HG03565 (cell line): ENCODE data around the gene XPOT.

Source experiments
- ATAC-seq: cut with Tn5 transposase; IDR thresholded peaks from one replicate; pipeline ENCODE4 v1.9.1; 2021; ENCODE audit warnings: mild to moderate bottlenecking, moderate library complexity; ENCODE audit not compliant: unreplicated experiment

XPOT gene

DNA sequence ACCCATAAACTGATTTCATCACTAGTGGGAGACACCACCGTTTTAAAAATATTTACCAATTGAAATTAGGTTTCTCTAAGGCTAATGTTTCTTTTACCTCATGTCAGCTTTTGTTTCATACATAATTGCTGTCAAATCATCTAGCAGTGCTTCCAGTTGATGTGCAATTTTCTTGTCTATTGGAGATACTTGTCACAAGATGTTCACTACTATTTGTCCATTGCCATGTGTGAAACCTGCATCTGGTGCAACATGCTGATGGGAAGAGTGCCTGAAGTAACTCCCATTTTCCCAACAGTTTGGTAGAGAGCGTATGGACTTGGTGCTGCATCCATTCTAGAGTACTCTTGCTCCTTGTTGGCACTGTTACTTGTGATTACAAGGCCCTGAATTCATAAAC, 9.7 kb downstream of the XPOT start:
- no peak for ATAC-seq

DNA sequence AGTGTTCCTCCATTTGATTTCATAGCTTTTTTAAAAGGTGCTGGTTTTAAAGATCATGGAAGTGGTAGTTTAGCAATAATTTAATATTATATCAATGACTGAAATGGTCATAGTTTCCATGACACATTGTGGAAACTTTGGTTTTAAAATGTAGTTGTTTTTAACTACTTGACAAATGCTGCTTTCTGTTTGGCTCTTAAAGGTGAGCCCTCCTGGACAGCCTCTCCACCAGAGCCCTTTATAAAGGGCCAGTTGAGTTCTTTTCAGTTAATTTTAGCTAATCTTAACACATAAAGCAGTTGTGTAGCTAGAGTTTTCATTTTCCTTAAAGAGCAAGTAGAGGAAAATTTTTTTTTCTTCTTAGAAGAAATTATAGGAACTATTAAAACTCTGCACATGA, 14.0 kb downstream of the XPOT start:
- ATAC-seq: no peak

DNA sequence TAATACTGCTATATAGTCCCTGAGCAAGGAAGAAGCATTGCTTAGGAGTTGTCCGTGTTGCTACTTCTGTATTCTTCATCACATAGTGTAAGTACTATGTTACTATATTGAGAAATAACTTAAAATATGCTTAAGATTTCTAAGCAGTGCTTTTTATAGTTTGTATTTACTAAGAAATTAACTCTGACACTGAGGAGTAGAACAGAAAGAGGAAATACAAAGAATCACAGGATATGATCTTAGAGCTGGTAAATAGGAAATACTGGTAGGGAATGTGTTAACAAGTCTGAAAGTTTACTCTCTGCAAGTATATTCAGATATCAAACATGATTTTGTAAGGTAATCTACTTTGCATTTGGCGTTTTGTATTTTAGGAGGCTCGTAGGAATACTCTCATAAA, 15.5 kb downstream of the XPOT start:
- ATAC-seq: no peak

DNA sequence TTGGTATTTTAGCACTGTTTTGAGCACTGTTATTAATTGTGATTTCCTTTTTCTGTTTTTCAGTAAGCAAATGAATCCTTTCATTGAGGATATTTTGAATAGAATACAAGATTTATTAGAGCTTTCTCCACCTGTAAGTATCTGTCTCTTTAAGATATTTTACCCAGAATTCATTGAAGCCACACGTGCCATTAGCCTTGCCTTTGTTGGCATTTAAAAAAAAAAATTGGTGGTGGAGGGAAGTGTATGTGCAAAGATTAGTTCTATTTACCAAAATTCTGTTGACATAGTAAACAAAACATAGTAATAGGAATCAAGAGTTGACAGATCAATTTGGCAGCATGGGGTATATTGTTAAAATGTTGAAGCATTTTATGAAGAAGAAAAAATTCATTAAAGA, 23.8 kb downstream of the XPOT start:
- no peak for ATAC-seq

DNA sequence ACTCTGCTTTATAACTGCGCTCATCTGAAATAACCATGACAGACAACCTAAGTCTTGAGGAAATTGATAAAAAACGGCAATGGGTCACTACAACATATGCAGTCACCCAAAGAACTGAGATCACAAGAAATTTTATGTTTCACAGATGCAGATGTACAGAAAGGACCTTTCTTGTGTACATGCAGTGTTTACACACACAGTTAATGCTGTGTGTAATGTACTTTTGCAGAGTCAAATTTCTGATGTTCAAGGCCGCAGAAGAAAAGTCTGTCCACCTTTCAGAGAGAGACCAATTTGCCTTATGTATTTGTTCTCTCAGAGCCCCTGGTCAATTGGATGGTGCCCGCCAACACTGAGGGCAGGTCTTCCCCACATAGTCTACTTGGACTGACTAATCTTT, 24.8 kb downstream of the XPOT start:
- no peak for ATAC-seq

DNA sequence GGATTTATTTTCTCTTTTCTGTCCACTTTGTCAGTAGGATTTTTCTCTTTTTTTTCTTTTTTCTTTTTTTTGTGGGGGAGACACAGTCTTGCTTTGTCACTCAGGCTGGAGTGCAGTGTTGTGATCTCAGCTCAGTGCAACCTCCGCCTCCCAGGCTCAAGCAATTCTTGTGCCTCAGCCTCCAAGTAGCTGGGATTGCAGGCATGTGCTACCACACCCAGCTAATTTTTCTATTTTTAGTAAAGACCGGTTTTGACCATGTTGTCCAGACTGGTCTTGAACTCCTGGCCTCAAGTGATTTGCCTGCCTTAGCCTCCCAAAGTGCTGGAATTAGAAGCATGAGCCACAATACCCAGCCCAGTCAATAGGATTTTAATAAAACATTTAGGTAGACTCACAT, 26.7 kb downstream of the XPOT start:
- ATAC-seq: no peak

DNA sequence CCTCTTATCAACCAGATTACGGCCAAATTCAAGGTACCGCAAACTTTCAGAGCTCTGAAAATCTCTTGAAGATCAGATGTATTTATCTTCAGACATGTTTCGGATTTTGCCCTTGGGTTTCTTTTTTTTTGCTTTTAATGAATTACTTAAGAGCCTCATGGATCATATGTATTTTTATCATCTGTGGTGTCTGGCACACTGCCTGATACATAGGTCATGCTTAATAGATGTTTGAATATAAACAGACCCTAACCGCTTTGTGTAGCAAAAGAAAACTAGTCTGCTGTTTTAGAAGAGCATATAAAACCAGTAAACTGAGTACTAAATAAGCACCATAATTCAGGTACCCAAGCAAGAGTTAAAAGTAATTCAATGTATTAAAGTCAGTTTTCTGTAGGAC, 27.6 kb downstream of the XPOT start:
- no peak for ATAC-seq

DNA sequence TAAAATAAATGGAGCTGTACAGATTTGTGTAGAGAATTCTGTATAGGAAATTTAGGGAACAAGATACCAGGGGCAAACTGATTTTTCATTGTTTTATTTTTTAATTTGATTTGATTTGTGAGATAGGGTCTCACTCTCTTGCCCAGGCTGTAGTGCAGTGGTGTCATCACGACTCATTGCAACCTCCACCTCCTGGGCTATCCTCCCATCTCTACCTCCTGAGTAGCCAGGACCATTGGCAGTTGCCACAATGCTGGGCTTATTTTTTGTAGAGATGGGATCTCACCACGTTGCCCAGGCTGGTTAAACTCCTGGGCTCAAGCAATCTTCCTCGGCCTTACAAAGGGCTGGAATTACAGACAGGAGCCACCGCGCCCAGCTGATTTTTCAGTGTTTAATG, 29.7 kb downstream of the XPOT start:
- ATAC-seq: no peak

DNA sequence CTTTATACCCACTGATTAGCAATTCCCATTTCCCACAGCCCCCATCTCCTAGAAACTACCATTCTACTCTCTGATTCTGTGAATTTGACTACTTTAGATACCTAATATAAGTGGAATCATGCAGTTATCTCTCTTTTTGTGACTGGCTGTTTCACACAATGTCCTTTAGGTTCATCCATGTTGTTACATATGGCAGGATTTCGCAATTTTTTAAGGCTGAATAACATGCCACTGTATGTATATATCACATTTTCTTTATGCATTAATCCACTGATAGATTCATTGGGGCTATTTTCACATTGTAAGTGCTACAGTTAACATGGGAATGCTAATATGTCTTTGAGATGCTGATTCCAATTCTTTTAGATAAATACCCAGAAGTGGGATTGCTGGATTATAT, 35.9 kb downstream of the XPOT start:
- no peak for ATAC-seq

DNA sequence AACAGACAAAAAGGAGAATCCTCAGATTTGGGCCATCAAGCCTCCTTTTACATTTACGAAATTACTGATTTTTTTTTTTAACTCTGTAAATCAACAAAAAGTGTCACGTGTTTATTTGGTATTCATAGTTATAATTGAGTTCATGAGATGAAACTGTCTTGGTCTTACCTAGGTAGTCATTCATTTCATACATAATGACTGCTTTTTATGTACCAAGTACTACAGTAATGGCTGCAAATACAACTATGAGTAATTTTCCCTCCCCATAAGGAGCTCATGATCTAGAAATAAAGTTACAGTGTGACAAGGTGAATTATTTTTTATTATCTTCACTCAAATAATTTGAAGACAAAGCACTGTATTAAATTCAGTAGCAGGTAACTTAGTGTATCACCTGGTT, 41.3 kb downstream of the XPOT start:
- ATAC-seq: no peak

DNA sequence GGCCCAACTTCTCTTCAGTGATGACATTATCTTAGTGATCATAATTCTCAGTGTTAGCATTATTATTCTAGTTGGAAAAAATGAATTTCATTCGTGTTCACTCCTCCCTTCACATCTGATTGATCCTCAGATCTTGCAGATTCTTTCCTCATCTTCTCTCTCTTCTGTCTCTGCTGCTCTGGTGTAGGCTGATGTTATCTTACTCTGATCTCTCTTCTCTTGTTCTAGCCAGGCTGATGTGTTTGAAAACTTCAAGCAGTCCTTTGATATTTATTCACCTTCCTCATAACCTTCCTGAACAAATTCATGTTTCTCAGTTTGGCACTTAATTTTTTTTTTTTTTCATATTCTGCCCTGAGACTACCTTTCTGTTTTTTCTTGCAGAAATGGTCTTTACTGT, 42.1 kb downstream of the XPOT start:
- ATAC-seq: no peak

DNA sequence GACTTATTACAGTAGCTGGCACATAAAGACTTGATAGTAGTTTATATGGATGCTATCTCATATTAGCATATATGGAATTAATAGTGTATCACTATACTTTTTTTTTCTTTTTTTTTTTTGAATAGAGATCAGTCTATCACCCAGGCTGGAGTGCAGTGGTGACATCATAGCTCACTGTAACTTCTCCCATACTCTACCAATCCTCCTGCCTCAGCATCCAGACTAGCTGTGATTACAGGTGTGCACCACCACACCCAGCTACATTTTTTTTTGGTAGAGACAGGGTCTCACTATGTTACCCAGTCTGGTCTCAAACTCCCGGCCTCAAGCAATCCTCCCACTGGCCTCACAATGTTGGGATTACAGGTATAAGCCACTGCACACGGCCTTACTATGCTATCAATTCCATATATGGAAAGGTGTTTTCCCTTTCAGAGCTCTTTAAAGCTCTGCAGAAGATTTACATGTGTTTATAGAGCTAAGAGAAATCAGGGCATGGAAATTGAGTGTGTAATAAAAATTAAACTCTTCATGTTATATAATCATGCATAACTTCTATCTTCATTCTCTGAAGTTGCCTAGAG, 46.0 kb downstream of the XPOT start:
- no peak for ATAC-seq

DNA sequence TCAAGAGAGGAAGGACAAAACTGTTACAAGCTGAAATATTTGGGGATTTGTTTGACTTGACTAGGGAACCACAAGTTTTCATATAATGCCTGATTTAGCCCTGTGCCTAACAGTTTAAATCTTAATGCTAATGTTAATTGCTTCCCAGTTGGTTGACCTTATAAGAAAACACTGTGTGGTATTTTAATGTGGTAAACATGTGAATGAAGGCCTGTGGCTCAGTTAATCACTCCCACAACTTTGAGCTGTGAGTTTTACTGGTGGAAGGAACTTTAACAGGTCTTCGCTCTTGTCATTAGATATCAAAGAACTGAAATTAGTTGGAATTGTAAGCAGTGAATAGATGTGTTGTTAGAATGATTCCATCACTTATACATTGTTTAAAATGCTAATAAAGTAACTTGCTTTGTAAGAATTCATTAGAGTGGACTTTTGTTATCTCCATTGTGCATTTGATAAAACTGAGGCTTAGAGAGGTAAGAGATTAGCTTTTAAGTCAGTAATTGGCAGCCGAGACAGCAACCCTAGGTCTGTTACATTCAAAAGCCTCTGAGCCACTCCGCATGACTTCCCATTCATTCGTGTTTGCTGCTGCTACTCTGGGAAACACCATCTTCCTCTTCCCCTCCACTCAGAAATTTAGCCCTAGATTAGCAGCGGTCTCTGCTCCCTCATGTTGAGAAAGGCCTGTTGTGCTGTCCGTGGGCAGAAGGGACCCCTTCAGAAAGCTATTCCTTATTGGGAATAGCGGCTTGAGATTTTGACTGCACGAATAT, 46.7 kb downstream of the XPOT start:
- no peak for ATAC-seq

DNA sequence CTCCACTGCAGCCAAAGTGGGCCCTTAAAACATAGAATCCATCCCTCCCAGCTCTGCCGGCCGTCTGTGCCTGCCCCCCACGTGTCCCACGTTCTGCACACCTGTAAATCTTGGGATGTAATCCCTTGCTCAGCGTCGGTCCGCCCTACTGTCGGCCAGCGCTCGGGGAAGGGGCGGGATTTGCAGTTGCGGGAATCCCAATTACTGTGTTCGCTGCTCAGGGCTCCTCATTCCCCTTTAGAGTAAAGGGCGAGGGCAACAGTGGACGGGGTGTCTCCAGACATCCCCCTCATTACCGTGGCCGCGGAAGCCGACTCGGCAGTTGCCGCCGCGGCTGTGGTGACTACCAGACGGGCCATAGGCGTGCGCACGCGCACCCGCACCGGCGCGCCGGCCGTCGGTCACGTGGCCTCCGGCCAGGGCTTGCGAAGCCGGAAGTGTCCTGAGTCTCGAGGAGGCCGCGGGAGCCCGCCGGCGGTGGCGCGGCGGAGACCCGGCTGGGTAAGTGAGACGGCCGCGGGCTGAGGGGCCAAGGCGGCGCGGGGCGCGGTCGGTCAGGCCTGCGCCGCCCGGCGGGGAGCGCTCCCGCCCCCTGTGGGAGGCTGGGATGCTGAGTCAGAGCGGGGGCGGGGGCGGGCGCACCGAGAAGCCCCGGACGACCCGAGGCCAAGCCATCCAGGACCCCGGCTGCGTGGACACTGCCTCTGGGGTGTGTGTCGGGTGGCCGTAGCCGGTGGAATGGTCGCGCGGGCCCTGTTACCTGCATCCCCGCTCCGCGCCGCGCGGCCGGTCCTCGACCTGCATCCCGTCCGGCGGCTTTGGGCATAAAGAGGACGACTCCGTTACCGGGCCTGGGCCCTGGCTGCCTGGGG, 47.7 kb downstream of the XPOT start, which contains the start of gene TBK1:
TBK1 (plus strand) TSS at position 434 of the 872 bp plus-strand sequence. CDS start 3,751 bp downstream, outside the sequence.
- peak; percentile 85 for ATAC-seq

DNA sequence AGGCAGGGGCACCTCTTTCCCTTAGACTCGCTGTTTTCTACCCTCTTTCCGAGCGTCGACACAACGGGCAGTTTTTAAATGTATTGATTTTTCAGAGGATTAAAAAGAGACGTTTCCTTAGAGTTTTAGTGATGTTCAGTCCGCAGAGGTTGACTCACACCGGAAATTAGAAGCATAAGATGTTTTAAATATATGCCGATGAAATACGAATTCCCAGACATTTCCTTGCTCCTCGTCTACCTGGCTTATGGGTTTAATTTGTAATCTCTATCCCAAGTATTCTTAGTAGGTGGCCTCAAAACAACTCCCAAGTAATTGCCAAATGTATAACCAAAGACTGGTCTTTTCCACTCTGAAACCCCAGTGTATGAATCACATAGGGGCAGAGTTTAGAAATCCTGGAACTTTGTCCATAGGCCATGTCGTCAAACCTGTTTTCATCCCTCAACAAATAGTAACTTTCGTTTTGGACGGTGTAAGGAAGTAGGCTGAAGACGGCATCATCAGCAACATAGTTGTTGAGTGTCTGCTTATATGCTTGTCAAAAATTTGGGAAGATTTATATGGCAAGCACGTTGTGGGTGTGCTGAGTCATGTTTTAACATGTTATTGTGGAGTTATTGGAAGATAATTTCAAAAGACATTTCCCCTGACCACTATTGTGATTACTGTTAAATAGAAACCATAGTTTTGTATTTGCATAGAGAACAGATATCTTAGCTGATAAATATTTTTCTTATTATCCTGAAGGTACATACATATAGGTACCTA, 48.6 kb downstream of the XPOT start:
- no peak for ATAC-seq

DNA sequence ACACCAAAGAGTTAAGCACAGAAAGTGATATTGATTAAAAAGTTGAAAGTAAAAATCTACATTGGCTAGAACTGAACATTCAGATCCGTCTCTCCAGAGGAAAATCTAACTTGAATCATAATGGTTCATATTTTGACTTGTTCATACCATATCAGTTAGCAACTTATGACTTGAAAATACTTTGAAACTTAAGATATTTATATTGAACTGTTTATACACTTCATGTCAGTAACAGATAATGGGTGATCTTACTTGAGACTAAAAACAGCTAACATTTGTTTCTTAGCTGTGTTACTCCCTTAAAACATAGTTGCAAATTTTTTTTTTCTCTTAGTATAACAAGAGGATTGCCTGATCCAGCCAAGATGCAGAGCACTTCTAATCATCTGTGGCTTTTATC, 51.3 kb downstream of the XPOT start:
- no peak for ATAC-seq

DNA sequence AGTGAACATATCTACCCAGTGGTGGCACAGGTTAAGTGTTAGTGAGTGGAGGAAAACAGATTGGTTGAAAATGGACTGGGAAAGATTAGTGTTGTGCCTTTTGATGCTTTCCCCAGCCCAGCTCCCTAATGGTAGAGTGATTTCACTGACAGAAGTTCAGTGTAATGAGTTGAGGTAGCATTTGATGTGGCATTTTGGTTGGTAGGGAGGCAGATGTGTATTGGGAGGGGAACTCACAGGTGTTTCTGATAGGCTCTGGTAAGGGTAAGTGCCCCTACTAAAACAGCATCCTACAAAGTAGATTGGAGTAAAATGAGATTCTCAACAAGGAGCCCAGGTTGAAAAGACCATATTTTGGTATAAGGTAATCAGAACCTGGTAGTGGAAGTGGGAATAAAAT, 51.9 kb downstream of the XPOT start:
- ATAC-seq: no peak

DNA sequence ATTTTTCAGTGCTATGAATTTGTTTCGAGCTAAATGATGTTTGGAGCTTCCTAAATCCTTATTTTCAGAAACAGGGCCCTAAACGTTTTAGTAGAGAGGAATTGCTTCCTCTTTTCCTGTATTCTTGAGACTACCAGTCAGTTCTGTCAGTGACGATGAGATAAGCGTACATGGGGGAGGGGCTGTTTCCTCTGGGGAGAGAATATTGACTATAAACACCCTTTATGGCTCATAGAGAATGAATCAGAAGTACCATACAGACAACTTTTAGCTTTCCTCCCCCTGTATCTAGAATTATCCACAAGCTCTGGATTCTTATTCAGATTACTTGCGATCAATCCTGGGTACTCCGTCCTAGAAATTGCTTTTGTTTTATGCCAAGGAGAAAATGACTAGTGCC, 52.8 kb downstream of the XPOT start:
- no peak for ATAC-seq

DNA sequence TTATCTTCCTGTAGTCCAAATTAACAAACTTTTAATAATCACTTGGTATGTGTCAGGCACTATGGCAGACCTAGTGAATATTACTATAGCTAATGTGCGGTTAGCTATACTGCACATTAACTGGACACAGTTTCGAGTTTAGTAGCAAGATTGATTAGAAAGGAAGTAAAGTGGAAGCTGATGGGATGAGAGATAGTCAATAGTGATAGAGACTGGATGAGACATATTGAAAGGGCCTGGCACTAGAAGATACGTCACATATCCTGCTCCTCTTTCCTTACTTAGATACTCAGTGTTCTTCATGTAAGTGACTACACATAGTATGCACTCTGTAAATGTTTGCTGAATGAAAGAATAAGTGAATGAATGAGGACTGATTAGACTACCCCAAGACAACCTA, 53.3 kb downstream of the XPOT start:
- no peak for ATAC-seq

DNA sequence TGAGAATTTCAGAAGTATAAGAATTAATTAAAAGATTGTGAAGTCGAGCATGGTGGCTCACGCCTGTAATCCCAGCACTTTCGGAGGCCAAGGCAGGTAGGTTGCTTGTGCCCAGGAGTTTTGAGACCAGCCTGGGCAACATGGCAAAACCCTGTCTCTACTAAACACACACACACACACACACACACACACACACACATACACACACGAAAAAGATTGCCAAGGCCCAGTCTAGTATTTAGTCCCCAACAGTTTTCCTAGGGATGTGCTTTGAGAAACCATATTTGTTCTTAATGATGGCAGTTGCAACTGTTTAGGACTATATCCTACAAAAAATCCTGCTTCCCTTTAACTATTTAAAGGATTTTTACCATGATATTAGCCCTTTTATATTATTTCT, 53.7 kb downstream of the XPOT start:
- no peak for ATAC-seq

DNA sequence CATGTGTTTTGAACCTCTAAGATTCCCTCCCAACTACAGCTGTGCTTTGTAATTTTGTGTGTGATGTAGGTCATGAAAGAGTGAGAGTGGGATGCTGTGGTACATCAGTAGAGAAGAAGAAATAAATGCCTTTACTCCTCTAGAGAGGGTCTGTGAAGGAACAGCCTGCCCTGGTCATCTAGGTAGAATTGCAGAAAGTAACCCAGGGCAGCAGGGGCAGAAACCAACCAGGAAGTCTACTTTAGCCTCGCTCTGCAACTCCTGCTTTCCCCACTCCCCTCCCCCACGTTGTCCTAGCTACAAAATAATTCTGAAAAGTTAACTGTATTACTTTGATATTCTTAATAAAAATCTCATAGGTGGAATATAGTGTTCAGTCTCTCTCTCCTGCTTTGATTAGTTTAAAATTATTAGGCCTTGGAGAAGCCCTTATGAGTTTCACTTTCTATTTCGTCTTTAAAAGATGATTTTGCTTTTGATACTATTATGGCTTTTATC, 55.3 kb downstream of the XPOT start:
- no peak for ATAC-seq
